GM21390 (cell line): ENCODE measurements around the gene RDH5.

ENCODE experiments used
- ATAC-seq: cut with Tn5 transposase; IDR thresholded peaks from one replicate; pipeline ENCODE4 v1.9.1; 2021; ENCODE audit not compliant: unreplicated experiment

Gene RDH5, protein sequence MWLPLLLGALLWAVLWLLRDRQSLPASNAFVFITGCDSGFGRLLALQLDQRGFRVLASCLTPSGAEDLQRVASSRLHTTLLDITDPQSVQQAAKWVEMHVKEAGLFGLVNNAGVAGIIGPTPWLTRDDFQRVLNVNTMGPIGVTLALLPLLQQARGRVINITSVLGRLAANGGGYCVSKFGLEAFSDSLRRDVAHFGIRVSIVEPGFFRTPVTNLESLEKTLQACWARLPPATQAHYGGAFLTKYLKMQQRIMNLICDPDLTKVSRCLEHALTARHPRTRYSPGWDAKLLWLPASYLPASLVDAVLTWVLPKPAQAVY

DNA sequence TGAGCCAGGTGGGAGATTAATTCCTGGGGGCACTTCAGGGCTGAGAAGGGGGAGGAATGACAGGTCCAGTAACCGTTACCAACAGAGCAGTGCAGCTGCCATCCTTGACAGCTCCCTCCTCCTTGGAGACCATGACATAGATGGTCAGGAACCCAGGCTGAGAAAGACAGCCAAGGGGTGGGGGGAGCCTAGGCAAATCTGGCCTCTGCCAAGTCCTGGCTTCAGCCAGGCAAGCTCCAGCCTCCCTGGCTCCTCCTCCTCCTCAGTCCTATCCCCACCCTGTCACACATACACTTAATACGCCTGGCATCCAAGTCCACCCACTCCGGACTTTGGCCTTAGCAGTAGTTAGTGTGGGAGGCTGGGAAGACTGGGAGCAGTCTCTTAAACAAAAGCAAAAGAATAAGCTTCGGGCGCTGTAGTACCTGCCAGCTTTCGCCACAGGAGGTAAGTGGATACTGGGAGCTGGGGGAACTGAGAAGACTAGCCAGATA lies at the start of gene RDH5:
TSS of gene RDH5 (plus strand) at position 323 of the 494 bp plus-strand sequence. CDS start 792 bp downstream, outside the sequence.
- ATAC-seq = no peak

DNA sequence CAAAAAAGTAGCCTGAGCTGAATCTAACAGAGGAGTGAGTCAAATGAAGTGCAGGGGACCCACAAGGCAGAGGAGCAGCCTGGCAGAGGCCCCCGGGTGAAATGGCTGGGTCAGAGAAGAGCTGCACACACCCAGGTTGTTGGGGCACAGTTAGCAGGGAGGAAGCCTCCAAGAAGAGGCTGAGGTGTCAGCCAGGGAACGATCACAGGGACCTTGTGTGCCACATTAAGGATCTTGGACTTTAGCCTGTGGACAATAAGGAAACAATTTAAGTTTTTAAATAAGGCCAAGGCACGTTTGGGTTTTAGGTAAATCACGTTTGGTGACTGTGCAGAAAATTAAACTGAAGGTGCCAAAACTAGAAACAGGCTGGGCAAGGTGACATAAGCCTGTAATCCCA lies 48.4 kb upstream of the RDH5 start:
- ATAC-seq = no peak

DNA sequence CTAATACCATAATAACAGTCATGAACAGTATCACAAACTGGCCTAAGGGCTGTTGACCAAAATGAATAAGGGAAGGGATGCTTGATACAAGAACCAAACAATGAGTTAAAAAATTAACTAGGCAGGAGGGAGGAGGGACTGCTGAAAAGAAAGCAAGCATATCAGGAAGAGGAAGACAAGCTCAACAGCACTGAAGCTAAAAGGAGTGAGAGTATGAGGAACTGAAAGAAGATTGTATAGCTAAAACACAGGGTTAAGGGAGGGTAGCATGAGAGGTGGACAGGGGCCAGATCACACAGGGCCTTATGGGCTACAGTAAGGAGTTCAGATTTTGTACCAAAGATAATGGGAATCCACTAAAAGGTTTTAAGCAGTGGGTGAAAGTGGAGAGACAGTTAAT lies 46.6 kb upstream of the RDH5 start:
- ATAC-seq = peak; percentile 99

DNA sequence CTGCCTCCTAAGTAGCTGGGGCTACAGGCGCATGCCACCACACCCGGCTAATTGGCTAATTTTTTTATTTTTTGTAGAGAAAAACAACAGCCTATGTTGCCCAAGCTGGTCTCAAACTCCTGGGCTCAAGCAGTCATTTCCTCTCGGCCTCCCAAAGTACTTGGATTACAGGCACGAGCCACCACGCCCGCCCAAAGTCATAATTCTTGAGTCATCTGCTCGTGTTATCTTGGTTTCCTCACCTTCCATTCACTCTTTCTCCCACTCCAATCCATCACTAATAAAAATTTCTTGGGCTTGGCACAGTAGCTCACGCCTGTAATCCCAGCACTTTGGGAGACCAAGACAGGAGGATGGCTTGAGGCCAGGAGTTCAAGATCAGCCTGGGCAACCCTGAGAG lies 44.5 kb upstream of the RDH5 start:
- no peak for ATAC-seq

DNA sequence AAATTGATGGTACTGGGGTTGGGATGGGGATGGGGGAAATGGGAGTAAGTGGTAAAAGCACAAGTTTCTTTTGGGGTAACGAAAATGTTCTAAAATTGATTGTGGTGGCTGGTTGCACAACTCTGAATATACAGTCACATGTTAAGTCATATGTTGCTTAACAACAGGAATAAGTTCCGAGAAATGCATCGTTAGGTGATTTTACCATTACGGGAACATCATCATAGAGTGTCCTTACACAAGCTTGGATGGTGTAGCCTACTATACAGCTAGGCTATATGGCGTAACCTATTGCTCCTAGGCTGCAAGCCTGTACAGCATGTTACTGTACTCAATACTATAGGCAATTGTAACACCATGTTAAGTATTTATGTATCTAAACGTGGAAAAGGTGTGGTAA lies 43.5 kb upstream of the RDH5 start:
- no peak for ATAC-seq

DNA sequence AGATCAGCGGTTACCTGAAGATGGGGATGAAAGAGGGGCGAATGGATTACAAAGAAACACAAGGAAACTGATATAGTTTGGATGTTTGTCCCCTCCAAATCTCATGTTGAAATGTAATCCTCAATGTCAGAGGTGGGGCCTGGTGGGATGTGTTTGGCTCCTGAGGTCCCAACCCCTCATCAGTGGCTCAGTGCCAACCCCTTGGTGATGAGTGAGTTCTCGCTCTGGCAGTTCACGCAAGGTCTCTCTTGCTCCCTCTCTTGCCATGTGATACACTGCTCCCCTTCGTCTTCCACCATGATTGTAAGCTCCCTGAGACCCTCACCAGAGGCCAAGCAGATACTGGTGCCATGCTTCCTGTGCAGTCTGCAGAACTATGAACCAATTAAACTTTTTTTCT lies 40.5 kb upstream of the RDH5 start:
- ATAC-seq = no peak

DNA sequence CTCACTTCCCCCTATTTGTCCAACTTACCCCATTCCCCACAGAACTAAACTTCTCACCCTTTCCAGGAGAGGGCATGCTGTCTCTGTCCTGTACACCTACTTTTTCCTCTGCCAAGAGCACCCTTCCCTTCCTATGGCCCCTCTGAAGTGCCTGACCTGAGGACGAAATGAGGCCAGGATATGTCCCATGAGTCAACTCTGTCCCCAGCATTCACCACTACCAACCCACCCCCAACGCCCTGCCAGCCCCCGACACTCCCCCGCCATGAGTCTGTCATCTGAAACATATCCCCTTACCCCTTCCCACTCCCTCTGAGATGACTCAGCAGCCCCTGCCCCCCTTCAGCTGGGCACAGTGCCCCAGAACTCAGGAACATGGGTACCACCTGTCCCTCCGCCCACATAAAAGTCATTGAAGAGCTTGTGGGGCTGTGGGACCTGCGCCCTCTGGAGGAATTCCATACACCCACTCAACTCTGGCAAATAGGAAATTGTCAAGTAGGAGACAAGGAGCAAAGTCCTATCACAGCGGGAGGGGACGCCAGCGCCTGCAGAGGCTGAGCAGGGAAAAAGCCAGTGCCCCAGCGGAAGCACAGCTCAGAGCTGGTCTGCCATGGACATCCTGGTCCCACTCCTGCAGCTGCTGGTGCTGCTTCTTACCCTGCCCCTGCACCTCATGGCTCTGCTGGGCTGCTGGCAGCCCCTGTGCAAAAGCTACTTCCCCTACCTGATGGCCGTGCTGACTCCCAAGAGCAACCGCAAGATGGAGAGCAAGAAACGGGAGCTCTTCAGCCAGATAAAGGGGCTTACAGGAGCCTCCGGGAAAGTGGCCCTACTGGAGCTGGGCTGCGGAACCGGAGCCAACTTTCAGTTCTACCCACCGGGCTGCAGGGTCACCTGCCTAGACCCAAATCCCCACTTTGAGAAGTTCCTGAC lies 38.8 kb upstream of the RDH5 start:
- ATAC-seq = no peak

DNA sequence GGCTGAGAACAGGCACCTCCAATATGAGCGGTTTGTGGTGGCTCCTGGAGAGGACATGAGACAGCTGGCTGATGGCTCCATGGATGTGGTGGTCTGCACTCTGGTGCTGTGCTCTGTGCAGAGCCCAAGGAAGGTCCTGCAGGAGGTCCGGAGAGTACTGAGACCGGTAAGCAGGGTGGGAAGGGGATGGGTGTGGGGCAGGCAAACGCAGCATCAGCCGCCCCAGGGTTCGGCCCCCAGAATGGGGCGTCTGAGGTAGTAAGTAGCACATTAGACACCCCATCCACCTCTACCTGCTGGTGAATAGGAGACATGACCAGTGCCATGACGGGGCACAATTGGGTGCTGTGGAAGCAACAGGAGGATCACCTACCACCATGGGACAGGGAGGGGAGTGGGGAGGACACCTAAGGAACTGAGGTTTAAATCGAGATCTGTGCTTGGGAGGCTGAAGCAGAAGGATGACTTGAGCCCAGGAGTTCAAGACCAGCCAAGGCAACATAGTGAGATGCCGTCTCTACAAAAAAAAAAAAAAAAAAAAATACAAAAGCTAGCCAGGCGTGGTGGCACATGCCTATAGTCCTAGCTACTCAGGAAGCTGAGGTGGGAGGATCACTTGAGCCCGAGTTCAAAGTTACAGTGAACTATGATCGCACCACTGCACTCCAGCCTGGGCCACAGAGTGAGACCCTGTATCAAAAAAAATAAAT lies 38.0 kb upstream of the RDH5 start:
- no peak for ATAC-seq

DNA sequence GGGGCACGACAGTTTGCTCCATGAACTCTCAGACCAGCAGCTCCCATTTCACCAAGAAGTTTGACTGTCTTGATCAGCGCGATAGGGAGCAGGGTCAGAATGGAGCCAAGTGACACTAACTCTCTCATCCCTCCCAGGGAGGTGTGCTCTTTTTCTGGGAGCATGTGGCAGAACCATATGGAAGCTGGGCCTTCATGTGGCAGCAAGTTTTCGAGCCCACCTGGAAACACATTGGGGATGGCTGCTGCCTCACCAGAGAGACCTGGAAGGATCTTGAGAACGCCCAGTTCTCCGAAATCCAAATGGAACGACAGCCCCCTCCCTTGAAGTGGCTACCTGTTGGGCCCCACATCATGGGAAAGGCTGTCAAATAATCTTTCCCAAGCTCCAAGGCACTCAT lies 36.5 kb upstream of the RDH5 start:
- ATAC-seq = no peak

DNA sequence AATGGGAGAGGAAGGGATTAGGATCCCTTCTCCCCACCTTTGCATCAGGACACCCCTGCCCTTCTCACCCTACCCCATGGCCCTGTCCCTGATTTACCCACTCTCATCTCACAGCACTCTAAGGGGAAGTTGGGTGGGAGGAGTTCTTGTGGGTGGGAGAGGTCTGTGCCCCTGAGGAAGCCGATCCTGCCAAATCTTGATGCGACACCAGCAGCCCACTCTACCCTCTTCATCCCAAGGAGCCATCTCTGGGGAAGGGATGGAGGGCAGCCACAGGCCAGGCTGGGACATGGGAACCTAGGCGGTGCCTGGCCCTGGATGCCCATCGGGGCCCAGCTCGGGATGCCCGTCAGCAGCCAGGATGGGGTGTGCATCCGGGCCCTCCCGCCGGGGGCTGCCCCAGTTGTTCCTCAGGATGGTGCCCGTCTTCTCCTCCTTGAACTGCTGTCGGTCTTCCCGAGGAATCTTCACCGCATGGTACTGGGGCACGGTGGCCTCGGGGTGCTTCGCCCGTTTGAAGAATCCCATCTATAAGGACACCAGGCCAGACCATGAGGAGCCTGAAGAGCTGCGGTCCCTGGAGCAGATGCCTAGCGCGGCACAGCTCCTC lies 35.3 kb upstream of the RDH5 start:
- ATAC-seq = no peak

DNA sequence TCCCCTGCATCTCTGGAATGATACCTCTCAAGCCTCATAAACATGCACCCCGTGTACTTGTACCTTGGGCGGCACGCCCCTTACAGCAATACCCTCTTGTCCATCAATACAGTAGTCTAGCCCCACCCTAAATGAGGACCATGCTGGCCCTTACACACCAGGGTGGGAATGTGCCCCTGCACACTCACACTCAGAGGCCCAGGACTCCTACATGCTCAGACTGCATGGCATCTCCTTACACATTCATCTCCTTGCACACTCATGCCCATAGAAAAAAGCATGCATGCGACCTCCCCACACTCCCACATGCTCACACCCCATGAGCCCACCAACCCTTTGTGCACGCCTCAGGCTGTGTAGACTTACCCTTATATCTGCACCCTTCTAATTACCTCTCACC lies 34.5 kb upstream of the RDH5 start:
- ATAC-seq = no peak

DNA sequence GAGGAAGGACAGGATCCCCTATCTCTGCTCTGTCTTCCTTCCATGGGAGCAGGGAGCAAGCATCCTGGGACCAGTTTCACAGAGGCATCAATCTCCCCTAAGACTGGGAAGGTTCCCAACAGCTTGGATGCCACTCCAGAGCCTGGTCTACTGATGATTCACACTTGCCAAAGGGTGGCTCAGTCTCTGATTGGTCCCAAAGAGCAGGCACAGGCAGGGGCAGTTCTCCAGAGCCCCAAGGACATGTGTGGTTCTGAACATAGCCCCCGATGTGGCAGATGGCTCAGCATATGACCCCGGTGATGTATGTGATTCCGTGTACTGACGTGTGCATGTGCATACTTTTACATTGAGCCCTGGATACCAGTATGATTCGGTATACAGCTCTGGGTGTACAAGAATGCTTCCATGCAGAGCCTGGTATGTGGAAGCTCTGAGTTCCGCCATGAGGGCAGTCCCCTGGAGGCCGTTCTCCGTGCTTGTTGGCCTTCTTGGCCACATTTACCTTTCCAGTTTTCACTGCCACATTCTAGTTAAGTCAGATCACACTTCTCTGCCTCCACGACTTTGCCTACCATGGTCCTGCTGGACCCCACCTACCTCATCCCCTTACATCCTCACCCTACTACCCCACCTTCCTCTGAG lies 33.7 kb upstream of the RDH5 start:
- no peak for ATAC-seq

DNA sequence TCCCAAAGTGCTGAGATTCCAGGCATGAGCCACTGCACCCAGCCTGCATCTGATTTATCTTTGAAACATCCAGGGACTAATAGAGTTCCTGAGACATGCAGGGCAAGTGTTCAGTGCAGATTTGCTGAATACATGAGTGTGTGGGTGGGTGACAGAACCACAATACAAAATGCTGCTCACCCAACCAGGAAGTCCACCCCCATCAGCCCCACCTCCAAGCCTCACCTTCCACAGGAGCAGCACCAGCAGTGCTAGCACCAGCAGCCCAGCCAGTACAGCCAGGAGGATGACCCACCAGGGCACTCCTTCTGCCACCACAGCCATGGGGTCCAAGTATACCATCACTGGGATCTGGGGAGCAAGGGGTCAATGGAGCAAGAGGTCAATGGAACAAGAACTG lies 32.4 kb upstream of the RDH5 start:
- no peak for ATAC-seq

DNA sequence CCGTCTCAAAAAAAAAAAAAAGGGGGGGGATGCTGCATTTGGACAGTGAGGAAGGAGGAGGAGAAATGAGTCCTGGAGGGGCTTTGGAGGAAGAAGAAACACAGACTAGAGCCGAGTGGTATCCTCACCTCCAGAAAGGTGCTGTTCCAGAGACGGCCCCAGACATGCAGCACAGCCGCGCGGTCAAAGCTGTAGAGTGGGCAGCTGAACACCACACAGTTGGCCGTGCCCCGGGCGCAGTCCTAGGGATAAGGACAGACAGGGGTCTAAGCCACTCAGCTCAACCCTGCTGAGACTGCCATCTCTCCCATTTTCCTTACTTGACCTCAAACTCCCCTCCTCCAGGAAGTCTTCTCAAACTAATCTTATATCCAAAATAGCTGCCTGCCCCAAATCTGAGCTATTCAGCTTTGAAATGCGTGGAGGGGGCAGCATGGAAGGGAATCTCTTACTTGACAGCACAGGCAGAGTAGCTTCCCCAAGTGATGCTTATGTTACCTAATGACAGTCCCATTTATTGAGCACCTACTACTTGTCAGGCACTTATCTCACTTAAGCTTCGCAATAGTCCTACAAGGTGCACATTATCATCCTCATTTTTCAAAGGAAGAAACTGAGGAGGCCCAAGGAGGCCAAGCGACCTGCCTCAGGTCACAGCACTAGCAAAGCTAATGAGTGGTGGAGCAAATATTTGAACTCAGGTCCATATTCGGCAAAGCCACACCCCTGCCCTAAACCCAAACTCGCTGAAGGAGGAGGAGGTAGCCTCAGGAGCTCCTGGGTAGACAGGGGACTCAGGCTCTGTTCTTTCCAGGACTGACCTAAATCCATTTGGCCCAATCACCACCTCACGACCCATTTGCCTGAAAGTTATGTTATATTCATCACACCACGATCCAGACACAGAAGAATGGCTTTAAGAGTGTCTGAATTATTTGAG lies 31.2 kb upstream of the RDH5 start:
- no peak for ATAC-seq

DNA sequence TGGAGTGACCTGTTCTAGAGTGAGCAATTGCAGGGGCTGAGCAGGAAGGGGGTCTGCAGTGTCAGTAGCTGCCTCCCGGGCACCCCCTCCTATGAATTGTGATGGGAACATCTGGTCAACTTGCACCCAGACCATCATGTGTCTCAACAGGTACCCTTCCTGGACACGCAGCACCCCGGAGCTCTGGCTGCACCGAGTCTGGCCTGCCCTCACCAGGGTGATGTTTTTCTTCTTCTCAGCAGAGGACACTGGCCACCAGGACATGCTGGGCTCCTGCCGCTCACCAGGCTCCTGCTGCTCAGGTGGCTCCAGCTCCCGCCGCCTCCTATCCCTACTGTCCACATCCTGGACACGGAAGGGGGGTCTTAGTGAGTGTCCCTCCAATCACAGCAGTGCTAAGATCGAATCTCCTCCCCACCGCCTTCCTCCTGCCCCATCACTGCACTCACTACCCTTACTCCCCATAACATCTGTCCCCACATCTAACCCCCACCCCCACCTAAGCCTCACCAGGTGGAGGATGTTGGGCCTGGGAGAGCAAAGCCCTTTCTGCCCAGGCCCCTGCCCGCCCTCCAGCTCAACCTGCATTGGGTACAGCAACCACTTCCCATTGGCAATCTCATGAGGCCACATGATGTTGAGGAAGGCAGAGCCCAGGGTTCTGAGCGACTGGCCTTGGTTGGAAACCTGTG lies 27.4 kb upstream of the RDH5 start:
- no peak for ATAC-seq

DNA sequence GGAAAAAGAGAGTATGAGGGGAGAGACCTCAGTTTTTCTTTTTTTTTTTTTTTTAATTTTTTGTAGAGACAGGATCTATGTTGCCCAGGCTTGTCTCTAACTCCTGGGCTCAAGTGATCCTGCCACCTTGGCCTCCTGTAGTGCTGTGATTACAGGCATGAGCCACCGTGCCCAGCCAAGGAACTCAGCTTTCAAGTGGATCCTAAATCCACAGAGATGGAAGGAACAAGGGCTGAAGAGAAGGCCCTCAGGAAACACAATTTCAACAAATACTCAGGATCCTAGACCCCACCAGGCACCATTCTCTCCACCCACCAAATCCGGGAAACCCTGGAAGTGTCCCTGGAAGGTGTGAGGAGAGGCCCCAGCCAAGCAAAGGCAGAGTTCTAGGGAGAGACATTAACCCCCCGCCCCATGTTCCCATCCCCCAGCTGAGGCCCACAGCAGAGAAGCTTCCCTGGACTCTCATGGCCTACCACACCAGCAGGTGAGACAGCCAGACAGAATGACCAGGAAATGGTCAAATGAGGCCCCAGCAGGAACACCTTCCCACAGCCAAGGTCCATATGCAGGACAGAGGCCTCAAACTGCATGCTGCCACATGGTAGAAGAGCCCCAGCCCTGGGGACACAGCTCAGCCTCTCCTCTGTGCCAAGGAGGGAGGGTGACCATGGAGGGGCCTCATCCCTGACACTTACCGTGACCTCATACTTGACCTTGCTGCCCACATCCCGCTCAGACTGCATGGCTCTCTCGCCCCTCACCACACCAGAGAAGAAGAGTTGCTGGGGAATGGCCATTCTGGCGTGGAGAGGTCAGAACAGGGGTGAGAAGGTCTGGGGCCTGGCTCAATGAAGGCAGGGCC lies 26.6 kb upstream of the RDH5 start:
- no peak for ATAC-seq

DNA sequence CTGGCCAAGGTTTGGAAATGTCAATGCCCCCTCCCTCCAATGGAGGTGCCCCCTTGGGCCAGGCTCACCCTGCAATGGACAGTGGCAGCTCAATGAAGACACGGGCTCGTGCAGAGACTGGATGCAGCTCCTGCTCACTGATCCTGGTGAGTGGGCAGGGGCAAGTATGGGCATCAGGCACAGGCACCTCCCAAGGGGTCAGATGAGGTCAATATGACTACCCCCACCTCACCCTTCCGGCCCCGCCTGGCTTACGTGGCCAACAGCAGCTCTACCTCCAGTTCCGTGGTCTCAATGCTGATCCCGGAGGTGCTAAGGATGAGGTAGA lies 26.0 kb upstream of the RDH5 start:
- ATAC-seq = no peak

DNA sequence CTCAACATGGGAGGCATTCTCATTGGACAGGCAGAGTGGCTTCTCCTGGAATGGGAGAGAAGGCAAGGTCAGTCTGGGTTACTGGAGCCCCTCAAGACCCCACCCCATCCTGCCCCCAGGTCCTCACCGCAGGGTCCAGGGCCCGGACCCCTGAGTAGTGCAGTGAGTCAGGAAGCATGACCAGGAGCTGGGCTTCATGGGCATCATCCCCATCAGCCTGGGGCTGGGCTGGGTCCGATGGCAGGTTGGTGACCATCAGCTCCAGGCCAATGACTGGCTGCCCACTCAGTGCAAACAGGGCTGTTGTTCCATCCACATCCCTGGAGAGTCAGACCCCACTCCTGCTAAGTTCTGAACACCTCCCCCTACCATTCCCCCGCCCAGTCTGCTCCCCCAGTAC lies 25.5 kb upstream of the RDH5 start:
- ATAC-seq = no peak
